Panc1 (cell line): ENCODE measurements around the gene GPC2. TPM values are rescaled to one million over a fixed set of nuclear protein-coding genes. Genes with fewer than 3 reads are reported as not detected.
"Not testable (repeated sequence)": the region's sequence is repeated elsewhere in the genome, so short reads cannot be mapped to it uniquely, and the experiment has no call there.

Source experiments
- ATAC-seq: fragments of 200-7000 bp; cut with Tn5 transposase; 2 replicates; pipeline ENCODE4 v1.9.1; 2020; ENCODE audit warnings: mild to moderate bottlenecking, moderate library complexity
- BruUV-seq: library from RNA; stranded (reverse); fragments of 400-500 nt; replicated peaks from 2 replicates; lab custom pipeline; 2021; lab: Mats Ljungman, UMichigan
- CTCF ChIA-PET: fragments of 300-600 bp; sonication (Branson Sonifier 250); formaldehyde crosslinking; loops from one replicate; lab custom pipeline; 2022; ENCODE audit warnings: antibody characterized with exemption; lab: Charles Lee
- POLR2A ChIA-PET: fragments of 300-600 bp; sonication (Branson Sonifier 250); formaldehyde crosslinking; loops from one replicate; lab custom pipeline; 2022; ENCODE audit warnings: antibody characterized with exemption; lab: Charles Lee
- DNase-seq: peaks from one replicate; pipeline ENCODE4 v3.0.0-alpha.2; 2010; ENCODE audit warnings: low read depth, low spot score
- H3K27ac ChIP-seq: 2 replicates; pipeline ENCODE4 v1.5.1; 2011; ENCODE audit warnings: mild to moderate bottlenecking, low read length, inconsistent platforms
- H3K27me3 ChIP-seq: fragments of 200-500 bp; sonication (Bioruptor generic); 2 replicates; pipeline ENCODE4 v1.6.0; 2014; ENCODE audit warnings: low read length, inconsistent platforms; ENCODE audit not compliant: control insufficient read depth, insufficient read depth
- H3K36me3 ChIP-seq: fragments of 200-500 bp; sonication (Bioruptor generic); 2 replicates; pipeline ENCODE4 v1.5.1; 2014; ENCODE audit warnings: inconsistent platforms, mild to moderate bottlenecking, low read length, moderate library complexity; ENCODE audit not compliant: control insufficient read depth, insufficient read depth
- H3K4me1 ChIP-seq: 2 replicates; pipeline ENCODE4 v1.5.1; 2011; ENCODE audit warnings: inconsistent platforms, mild to moderate bottlenecking, low read length, moderate library complexity; ENCODE audit not compliant: control insufficient read depth, insufficient read depth
- H3K4me3 ChIP-seq, 2 experiments: 2 replicates each; pipeline ENCODE4 v1.5.1; 2011 to 2012; ENCODE audit warnings: low read depth in 2 of 2, low read length in 2 of 2, mild to moderate bottlenecking in 2 of 2, inconsistent platforms in 1 of 2, moderate library complexity in 1 of 2
- H3K9me3 ChIP-seq: fragments of 200-500 bp; sonication (Bioruptor generic); 2 replicates; pipeline ENCODE4 v1.5.1; 2014; ENCODE audit warnings: low read depth, mild to moderate bottlenecking, inconsistent platforms, low read length, moderate library complexity; ENCODE audit not compliant: control insufficient read depth, insufficient read depth
- CTCF ChIP-seq: fragments of 450-650 bp; IDR thresholded peaks from 2 replicates; pipeline ENCODE4 v1.5.1; 2017; ENCODE audit warnings: mild to moderate bottlenecking
- POLR2AphosphoS5 ChIP-seq: IDR thresholded peaks from 2 replicates; pipeline ENCODE4 v1.6.1; 2012; ENCODE audit warnings: mild to moderate bottlenecking, low read depth, low read length, moderate library complexity
- SIN3A ChIP-seq: IDR thresholded peaks from 2 replicates; pipeline ENCODE4 v1.6.1; 2012; ENCODE audit warnings: low read depth, mild to moderate bottlenecking, low read length, moderate library complexity, borderline replicate concordance; ENCODE audit not compliant: insufficient read depth
- TCF7L2 ChIP-seq: IDR thresholded peaks from 2 replicates; pipeline ENCODE4 v1.6.1; 2011; ENCODE audit warnings: mild to moderate bottlenecking, low read depth, low read length, inconsistent platforms
- in situ Hi-C: cut with HindIII; loops from 2 replicates; pipeline ENCODE4 v1.10.0; 2016; ENCODE audit warnings: low sequenced_read_pairs, low pct_unique_long_range_greater_than_20kb
- intact Hi-C: fragments of 100-400 bp; cut with micrococcal nuclease; formaldehyde crosslinking; loops from one replicate; pipeline ENCODE4 v1.10.0; 2022; ENCODE audit not compliant: unreplicated experiment
- total RNA-seq: library from RNA; stranded (reverse); gene quantifications from one replicate; pipeline ENCODE4 v1.2.1, GENCODE V29; 2021; ENCODE audit not compliant: unreplicated experiment
- TF ChIP-seq, protein P1 (sequence below), 2 experiments: IDR thresholded peaks; 2 replicates each; pipeline ENCODE4 v1.6.1; 2011 to 2012; ENCODE audit warnings: low read depth in 2 of 2, control low read depth in 1 of 2, low read length in 1 of 2, mild to moderate bottlenecking in 1 of 2, moderate library complexity in 1 of 2; ENCODE audit not compliant: insufficient read depth in 1 of 2

Gene GPC2
- total RNA-seq, 1 experiment from 2014 or later = 7.9 TPM

- TF ChIP-seq TCF7L2 (no peak), POLR2AphosphoS5 (no peak), CTCF (no peak), SIN3A (no peak)
- TF ChIP-seq, protein P1, sequence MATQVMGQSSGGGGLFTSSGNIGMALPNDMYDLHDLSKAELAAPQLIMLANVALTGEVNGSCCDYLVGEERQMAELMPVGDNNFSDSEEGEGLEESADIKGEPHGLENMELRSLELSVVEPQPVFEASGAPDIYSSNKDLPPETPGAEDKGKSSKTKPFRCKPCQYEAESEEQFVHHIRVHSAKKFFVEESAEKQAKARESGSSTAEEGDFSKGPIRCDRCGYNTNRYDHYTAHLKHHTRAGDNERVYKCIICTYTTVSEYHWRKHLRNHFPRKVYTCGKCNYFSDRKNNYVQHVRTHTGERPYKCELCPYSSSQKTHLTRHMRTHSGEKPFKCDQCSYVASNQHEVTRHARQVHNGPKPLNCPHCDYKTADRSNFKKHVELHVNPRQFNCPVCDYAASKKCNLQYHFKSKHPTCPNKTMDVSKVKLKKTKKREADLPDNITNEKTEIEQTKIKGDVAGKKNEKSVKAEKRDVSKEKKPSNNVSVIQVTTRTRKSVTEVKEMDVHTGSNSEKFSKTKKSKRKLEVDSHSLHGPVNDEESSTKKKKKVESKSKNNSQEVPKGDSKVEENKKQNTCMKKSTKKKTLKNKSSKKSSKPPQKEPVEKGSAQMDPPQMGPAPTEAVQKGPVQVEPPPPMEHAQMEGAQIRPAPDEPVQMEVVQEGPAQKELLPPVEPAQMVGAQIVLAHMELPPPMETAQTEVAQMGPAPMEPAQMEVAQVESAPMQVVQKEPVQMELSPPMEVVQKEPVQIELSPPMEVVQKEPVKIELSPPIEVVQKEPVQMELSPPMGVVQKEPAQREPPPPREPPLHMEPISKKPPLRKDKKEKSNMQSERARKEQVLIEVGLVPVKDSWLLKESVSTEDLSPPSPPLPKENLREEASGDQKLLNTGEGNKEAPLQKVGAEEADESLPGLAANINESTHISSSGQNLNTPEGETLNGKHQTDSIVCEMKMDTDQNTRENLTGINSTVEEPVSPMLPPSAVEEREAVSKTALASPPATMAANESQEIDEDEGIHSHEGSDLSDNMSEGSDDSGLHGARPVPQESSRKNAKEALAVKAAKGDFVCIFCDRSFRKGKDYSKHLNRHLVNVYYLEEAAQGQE (IDR thresholded peaks at IDR 0.05; ENCODE audit: insufficient read depth in 1 of 2, low read depth in 2 of 2, low read length in 1 of 2) = no peak
- no peaks in the 10 kb centered on the region for H3K36me3 ChIP-seq
- no TSS peak for BruUV-seq
- ATAC-seq (no peak), DNase-seq (no peak)
- H3K27me3 ChIP-seq = no peaks in the 10 kb centered on the region
- intact Hi-C loops (no loop called here), in situ Hi-C loops (no loop called here)
- CTCF ChIA-PET = no interaction called here
- POLR2A ChIA-PET = no interaction called here
- no peaks in the 10 kb centered on the region for H3K4me1 ChIP-seq
- no peak overlapping the region for H3K4me3 ChIP-seq
- no peaks in the 10 kb centered on the region for H3K9me3 ChIP-seq
- H3K27ac ChIP-seq = no peak overlapping the region
Measured at GRCh38 chr7:100221231-100221718, 44.1 kb upstream of the GPC2 start.

GRCh38 chr7:100220586-100221230 is 43.5 kb upstream of the GPC2 start:
- ChIA-PET POLR2A (interaction anchor here (0.6 kb wide), 1 partner anchor 56 kb away, joined by 4 read pairs; no protein-coding TSS in a partner anchor), CTCF (no interaction called here)
- no TSS peak for BruUV-seq
- H3K36me3 ChIP-seq = no peaks in the 10 kb centered on the region
- no peak overlapping the region for H3K4me3 ChIP-seq
- no peak for ATAC-seq
- no peaks in the 10 kb centered on the region for H3K9me3 ChIP-seq
- intact Hi-C loops = no loop called here
- H3K4me1 ChIP-seq = no peaks in the 10 kb centered on the region
- no peaks in the 10 kb centered on the region for H3K27me3 ChIP-seq
- TF ChIP-seq, protein P1 (IDR thresholded peaks at IDR 0.05; ENCODE audit: insufficient read depth in 1 of 2, low read depth in 2 of 2, low read length in 1 of 2) = no peak
- TF ChIP-seq SIN3A = no peak
- no peak for TF ChIP-seq POLR2AphosphoS5
- TF ChIP-seq CTCF = no peak
- TF ChIP-seq TCF7L2 = no peak
- no peak overlapping the region for H3K27ac ChIP-seq
- DNase-seq = no peak
- in situ Hi-C loops = no loop called here

- CTCF ChIA-PET, BruUV-seq, ATAC-seq, H3K4me1 ChIP-seq, H3K36me3 ChIP-seq, in situ Hi-C loops, H3K27ac ChIP-seq, H3K4me3 ChIP-seq, H3K27me3 ChIP-seq, DNase-seq, H3K9me3 ChIP-seq: not testable (repeated sequence)
- intact Hi-C loops = loop anchor here (5.0 kb wide), 1 partner anchor 88 kb away; no protein-coding TSS in a partner anchor
- POLR2A ChIA-PET = interaction anchor here (0.6 kb wide), 1 partner anchor 56 kb away, joined by 4 read pairs; no protein-coding TSS in a partner anchor
Measured at GRCh38 chr7:100219801-100220585, 42.8 kb upstream of the GPC2 start, which contains the start of gene PVRIG. PVRIG (plus strand) TSS chr7:100219949; CDS start chr7:100219971, 22 bp downstream.
